NCI-H2196 treated with DMSO at 0.1 percent for 48 hours (cell line): ENCODE measurements around the gene DBF4B.
"Not testable (repeated sequence)": the region's sequence is repeated elsewhere in the genome, so short reads cannot be mapped to it uniquely, and the experiment has no call there.

Experiments
- DNase-seq: peaks from one replicate; lab custom pipeline; 2025; ENCODE audit not compliant: unreplicated experiment; lab: John Stamatoyannopoulos, UW

Gene DBF4B

DNA sequence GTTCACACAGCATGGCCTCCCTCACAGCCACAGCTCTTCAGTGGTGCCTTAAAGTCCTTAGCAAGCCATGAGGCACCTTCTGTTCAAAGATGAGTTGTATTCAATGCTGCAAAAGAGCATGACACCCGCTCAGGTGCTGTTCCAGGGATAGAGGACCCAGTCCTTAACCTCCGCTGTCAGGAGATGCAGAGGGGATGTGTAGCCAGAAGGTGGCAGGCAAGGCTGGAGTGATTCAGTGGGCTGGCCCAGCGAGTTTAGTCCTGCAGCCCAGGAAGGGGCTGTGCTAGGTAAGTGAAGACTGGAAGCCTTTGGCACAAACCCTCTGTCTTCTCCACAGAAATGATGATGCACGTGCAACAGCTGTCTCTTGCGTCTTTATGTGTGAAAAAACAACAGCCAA, 25.3 kb downstream of the DBF4B start:
- DNase-seq, result no peak

DNA sequence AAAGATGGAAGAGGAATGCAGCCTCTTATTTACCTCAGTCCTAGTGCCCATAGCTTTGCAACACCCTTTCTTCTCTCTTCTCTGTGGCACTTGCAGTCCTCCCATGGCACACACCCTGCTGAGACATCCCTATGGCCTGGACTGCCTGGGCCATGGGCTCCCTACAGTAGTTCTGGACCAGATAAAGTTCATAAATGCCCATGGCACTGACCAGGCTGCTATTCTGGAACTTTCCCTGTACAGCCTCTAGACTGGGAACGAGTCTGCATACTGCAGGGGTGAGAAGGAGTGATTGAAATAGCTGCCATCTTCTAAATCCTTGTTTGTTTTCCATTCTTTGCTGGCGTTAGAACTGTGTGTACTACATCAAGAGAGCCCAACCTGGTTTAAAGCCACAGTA, 25.8 kb downstream of the DBF4B start:
- no peak for DNase-seq

DNA sequence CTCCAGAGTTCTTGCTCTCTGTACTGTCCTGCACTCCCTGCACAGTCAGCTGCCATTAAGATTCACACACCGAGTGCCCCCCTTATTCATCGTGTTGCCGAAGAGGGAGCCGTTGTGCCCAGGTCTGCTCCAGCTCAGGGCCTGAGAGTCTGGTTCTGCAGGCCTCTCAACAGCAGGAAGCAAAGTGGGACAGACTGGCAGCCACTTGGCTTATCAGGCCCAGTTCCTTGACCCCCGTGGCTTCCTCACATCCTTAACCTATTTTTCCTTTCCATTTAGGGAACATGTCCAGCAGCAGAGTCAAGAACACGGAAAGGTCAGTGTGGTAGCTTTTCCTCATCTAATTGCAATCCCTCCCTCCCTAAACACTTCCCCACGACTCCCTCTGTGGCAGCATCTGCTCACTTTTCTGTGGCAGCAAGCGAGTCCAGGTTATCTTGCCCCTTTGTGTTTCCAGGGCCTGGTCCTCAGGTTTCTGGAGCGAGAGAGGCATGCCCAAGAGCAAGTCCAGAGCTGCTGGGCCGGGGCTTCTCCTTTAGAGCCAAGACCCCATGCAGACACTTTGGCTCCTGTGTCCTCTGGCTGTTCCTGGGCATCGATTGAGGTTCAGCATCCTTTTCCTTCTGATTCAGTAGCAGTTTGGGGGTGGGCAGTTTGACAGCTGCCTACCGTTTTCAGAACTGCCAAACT, 28.2 kb downstream of the DBF4B start:
- DNase-seq, result no peak

DNA sequence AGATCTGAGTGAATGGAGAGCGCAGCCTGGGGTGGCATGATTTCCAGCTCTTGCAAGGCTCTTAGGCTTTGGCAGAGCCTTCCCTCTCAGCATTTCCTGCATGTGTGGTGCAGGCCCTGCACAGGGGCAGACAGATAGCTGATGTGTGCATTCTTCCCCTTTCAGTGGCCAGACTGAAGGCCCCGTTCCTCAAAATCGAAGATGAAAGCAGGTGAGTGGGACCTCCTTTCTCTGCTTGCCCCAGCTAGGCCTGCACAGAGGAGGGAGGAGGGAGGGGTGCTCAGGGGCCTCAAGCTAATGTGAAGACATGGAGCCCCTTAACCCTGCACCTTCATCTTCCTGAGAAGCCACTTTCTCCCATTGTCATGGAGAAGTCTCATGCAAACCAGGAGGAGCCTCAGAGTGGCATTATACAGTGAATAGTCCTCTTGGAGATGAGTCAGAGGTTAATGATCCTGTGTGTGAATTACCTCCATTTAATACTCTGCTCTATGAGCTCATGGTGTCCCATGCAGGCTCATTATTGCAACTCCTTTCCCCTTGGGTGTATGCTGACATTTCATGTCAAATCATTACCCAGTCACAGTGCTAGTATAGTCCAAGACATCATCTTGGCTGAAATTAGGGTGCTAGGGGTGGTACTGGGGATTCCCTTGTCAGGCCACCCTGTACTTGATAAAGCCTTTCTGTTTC, 29.9 kb downstream of the DBF4B start:
- DNase-seq, result no peak

DNA sequence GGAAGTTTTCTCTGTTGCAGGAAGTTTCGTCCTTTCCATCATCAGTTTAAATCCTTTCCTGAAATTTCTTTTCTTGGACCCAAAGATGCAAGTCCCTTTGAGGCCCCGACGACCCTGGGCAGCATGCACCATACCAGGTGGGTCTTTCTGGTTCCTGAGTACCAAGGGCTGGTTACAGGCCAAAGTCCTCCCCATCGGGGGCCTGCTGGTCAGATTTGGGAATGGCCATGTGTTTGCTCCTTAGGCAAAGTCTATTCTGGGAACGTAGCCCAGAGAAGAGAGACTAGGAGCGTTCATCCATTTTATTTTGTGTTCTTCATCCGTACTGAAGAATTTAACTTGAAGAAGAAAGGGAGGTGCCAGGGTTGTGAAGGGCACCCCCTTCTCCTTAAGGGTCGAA, 32.9 kb downstream of the DBF4B start:
- DNase-seq, result no peak

DNA sequence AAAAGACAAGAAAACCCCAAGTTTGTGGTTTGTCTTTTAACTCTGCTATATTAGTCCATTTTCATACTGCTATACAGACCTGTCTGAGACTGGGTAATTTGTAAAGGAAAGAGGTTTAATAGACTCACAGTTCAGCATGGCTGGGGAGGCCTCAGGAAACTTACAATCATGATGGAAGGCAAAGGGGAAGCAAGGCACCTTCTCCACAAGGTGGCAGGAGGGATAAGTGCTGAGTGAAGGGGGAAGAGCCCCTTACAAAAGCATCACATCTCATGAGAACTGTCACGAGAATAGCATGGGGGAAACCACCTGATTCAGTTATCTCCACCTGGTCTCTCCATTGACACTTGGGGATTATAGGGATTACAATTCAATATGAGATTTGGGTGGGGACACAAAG, 36.8 kb downstream of the DBF4B start:
- DNase-seq, result no peak

DNA sequence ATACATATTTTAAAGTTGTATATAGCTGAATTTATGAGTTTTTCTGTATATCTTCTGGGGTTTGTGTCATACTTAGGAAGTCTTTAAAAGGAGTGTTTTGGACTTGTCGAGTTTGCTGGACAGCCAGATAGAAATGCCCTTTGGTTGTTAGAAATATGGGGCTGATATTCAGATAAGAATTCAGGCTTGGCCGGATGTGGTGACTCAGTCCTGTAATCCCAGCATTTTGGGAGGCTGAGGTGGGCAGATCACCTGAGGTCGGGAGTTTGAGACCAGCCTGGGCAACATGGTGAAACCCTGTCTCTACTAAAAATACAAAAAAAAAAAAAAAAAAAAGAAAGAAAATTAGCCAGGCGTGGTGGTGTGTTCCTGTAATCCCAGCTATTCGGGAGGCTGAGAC, 37.3 kb downstream of the DBF4B start:
- DNase-seq, result not testable (repeated sequence)

DNA sequence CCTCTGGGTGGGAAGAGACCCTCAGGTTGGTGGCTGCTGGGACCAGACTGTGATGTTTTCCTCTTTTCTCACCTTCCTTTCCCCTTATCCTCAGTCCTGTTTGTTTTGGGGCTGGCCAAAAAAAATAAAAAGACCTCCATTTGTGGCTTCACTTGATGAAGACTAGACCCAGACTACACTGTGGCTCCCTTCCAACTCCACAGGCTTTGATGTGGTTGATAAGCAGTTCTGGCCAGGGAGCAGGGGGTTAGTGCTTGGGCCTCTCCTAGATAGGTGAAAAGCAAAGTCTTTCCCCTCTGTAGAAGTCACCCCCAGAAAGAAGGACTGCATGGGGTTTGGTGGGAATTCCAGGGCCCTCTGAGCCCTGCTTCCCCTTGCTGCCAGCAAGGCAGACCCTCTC, 39.1 kb downstream of the DBF4B start:
- DNase-seq, result no peak

DNA sequence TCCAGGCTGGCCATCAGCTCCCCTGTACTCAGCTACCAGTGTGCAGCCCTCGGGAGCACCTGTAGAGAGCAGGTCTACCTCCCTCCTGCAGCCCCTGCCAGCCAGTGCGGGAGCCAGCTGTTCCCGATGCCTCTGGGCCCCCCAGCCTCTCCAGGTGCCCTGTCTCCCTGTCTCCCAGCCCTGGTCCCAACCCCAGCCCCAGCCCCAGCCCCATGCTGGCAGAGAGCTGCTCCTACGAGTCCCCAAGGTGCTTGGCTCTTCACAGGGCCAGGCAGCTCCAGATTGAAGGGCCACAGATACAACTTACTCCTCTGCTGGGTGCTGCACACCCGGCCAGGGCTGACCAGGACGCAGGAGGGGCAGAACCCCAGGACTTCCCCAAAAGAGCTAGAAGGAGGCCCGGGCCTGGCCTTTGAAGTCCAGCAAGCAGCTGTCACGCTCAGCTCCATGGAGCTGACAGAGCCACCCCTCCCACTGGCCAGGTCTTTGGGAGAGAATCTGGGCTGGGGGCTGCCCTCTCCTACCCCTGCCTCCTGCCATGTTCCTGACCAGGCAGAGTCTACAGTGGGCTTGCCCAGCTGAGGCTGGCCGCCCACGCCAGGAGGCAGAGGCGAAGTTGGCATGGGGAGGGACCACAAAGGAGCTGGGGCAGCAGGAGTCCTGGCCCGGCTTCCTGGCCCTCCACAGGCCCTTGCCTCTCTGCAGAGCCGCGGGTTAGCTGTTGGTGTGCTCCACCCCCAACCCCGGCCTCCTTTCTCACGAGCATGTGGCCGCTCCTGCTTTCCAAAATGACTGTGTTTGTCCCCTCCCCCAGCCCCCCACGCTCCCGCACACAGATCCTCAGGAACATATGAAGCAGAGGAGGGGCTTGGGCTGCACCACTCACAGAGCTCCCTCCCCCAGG, 40.9 kb downstream of the DBF4B start:
- DNase-seq, result no peak

DNA sequence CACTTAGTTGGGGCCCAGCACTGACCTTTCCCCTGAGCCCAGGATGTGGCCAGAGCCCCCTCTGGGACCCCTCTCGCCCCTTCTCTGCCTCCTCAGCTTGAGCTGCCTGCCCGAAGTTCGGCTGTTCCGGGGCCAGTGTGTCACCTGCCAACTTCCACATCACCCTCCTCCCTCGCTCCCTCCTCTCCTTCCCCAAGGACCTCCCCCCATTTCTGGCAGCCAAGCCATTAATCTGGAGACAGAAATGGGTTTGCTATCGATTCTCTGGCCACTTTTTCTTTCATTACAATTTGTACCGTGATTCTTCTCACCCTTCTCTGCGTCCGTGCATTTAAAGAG, 41.5 kb downstream of the DBF4B start:
- no peak for DNase-seq

DNA sequence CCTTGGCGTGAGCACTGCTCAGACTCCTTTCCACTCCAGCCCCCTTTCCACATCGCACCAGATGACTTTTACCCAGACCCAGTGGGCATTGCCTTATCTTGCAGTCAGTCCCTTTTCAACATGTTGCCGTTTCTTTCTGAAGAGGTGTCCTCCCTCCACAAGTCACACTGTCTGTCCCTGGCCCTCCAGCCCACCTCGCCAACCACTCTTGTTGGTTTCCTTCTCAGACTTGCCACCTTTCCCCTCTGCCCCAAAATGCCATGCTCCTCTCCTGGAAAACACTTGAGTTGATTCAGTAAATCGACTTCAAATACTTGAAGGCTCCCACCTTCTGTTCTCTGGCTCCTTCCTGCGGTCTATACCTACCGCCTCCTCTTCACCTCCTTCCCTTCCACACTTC, 42.9 kb downstream of the DBF4B start:
- no peak for DNase-seq

DNA sequence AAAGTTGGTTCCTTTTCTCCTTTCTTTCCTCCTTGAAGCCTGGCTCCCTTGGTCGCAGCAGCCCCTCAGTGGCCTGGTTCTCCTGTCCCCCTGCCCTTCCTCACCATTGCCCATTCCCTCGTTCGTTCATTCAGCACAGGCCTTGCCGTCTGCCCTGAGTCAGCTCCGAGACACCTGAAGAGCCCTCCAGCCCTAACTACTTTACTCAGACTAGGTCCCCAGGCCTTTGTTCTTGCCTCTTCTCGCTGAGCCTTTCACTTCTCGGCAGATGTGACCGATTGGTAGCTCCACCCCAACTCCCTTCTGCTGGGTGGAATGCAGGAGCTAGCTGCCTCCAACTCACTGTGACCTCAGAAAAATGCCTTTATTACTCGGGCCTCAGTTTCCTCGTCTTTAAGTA, 43.3 kb downstream of the DBF4B start:
- no peak for DNase-seq

DNA sequence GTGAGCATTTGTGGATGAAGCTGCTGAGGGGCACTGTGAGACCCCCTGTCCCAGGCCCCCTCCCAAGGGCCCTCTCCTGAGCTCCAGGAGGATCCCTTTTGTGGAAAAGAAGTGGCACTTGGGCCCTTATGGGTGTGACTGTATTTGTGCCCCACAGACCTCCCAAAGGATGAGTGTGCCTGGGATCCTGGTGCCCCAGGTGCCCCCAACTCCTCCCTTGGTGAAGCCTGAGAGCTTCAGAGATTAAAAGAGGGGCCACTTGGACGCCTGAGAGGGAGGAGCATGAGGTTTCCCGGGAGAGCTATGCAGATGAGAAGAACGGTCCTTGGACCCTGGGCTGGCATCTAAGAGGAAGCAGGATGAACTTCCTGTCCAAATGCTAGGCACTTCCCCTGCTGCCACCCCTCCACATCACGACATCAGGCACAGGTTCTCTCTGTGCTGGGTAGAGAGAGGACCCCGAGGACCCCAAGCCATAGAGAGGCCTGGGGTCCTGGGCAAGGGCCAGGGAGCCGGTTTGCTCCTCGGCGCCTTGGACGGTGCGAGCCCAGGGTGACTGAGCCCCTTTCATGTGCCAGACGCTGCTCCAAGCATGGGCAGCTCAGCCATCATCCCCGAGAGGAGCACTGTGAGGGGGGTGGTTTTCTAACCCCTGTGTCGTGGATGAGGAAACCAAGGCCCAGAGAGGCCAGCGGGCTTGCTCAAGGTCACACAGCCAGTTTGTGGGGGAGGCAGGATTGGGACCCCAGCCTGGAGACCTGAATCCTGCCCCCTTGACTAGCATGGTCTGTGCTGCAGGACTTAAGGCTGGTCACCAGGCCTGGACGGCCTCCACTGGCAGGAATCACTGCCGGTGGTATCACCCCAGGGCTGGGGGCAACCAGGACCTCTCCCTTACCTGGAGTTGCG, 44.7 kb downstream of the DBF4B start:
- no peak for DNase-seq

DNA sequence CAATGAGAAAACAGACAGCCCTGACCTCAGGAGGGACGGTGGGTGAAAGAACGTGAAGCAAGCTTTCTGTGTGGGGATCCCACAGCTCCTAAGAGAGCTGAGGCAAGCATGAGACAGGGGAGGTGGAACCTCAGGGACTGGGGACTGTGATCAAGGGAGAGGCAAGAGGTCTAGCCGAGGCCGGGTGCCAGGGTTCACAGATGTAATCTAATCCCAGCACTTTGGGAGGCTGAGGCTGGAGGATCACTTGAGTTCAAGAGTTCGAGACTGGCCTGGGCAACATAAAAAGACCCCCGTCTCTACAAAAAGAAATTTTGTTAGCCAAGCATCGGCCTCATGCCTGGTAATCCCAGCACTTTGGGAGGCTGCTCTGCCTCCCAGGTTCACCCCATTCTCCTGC, 45.8 kb downstream of the DBF4B start:
- DNase-seq, result no peak

DNA sequence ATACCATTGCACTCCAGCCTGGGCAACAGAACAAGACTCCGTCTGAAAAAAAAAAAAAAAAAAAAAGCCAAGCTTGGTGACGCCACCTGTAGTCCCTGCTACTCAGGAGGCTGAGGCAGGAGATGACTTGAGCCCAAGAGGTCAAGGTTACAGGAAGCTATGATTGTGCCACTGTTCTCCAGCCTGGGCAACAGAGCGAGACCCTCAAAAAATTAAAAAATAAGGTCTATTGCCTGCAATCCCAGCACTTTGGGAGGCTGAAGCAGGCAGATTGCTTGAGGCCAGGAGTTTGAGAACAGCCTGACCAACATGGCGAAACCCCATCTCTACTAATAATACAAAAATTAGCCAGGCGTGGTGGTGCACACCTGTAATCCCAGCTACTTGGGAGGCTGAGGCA, 46.7 kb downstream of the DBF4B start:
- not testable (repeated sequence) for DNase-seq

DNA sequence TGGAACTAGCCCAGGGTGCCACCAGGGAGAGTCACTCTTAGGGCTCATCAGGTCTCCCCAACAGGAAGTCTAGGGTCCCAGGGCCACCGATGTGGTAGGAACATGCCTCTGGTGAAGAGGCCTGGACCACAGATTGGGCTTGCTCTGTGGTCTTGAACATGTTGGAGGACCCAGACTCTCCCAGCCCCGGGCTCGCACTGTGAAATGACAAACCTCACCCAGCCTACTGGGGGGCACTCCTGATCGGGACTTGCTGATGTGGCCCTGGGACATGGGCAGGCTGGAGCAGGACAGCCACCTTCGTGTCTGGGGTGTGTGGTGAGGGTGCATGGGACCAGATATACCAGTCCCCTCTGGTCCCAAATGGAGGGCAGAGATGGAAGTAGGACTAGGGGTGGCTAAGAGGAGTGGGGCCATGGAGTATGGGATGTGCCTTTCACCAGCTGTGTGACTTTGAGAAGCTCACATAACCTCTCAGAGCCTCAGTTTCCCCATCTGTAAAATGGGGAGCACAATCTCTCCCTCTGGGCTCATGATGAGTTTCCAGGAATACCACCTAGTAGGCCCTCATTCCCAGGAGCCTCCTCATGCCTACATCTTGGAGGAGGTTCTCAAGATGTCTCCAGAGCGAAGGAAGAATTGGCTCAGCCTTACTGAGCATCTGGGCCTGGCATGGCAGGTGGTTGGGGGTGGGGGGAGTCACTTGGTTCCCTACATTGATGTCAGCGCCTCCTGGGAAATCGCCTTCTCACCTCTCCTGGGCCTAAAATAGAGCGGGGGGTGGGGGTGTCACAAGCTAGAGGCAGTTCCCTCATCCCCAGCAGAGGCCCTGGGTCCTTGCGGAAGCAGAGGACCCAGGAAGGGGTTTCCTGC, 48.8 kb downstream of the DBF4B start:
- no peak for DNase-seq

DNA sequence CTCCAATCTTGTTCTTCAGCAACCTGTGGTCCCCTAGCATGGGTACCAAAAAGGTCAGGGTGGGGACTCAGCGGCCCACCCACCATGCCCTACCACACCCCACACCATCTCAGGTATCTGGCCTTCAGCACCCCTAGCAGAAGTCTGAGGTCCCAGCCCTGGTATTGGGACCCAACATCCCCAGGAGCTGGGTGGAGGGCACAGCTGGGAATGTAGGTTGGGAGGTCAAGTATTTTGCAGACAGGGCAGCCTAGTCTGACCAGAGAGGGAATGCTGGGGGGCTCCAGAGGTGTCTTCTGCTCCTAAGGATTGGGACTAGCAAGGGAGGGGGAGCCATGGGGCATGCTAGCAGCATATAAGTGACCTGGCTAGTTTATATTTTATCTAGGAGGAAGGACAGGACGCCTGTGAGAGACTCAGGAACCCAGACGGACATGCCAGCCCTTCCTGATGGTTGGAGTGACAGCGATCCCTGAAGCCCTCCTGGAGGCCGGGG, 49.5 kb downstream of the DBF4B start:
- DNase-seq, result no peak

DNA sequence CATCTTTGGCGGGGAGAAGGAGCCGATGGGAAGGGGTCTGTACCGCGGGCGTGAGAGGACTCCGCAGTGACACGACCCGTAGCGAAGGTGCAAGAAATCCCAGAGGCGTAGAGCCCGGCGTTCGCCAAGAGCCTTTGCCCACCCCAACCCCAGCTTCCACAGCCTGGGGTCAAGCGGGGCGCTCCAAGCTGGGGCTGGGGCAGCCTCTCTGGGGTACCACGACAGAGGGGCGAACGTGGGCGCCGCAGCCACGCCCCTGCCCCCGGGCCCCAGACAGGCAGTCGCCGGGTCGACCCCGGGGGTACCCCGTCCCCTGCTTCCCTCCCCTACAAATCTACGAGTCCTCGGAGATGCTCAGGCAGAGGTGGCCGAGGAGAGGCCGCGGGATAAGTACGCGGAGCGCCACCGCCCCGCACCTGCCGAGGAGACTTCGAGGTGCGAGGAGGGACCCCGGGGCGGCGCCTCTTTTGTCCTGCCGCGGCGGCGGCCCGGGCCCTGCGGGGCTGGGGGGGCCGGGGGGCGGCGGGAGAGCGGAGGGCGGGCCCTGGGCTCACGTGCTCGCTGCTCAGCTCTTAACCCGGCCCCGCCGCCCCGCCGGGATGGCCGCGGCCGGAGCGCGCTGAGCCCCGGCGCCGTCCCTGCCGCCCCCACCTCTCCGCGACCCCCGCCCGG, 50.1 kb downstream of the DBF4B start, which contains the start of gene ADAM11:
TSS of gene ADAM11 (plus strand) at position 575 of the 672 bp plus-strand sequence. CDS start 212 bp downstream, outside the sequence.
- DNase-seq, result no peak
